ENCODE results near the gene ZNF526.

DNA sequence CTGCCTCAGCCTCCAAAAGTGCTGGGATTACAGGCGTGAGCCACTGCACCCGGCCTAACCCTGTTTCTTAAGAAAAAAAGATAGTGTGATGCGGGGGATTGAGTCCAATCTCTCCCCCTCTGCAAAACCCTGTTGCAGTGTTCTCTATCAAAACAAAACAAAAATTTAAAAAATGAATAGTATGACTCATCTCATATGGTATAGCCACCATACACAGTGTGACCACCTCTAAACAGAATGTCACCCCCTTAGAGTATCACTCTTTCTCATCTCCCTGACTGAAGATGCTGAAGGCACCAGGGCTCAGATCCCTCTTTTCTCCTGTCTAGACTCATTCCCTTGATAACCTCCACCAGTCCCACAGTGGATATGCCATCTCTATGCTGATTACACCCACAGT lies 41.7 kb downstream of the ZNF526 start:
- TF ChIP-seq, protein P1, sequence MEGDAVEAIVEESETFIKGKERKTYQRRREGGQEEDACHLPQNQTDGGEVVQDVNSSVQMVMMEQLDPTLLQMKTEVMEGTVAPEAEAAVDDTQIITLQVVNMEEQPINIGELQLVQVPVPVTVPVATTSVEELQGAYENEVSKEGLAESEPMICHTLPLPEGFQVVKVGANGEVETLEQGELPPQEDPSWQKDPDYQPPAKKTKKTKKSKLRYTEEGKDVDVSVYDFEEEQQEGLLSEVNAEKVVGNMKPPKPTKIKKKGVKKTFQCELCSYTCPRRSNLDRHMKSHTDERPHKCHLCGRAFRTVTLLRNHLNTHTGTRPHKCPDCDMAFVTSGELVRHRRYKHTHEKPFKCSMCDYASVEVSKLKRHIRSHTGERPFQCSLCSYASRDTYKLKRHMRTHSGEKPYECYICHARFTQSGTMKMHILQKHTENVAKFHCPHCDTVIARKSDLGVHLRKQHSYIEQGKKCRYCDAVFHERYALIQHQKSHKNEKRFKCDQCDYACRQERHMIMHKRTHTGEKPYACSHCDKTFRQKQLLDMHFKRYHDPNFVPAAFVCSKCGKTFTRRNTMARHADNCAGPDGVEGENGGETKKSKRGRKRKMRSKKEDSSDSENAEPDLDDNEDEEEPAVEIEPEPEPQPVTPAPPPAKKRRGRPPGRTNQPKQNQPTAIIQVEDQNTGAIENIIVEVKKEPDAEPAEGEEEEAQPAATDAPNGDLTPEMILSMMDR (conservative IDR thresholded peaks at IDR 0.05; ENCODE audit: low read depth, low read length), result no peak
- no peak for TF ChIP-seq EZH2 (IDR thresholded peaks at IDR 0.05; ENCODE audit: borderline replicate concordance, low read depth, low read length, poor library complexity, severe bottlenecking)

Measured in A673 (cell line).